GM12878 (cell line): ENCODE results near the gene ELP1. TPM values are rescaled to one million over a fixed set of nuclear protein-coding genes. Genes with fewer than 3 reads are reported as not detected.
"Not testable (repeated sequence)": the region's sequence is repeated elsewhere in the genome, so short reads cannot be mapped to it uniquely, and the experiment has no call there.

Experiments
- ATAC-seq: fragments of 200-7000 bp; cut with Tn5 transposase; 3 replicates; pipeline ENCODE4 v1.9.1; 2020; ENCODE audit warnings: mild to moderate bottlenecking, moderate library complexity
- BruUV-seq: library from RNA; stranded (reverse); fragments of 400-500 nt; replicated peaks from 2 replicates; lab custom pipeline; 2021; lab: Mats Ljungman, UMichigan
- CTCF ChIA-PET: fragments of 300-600 bp; sonication (Branson Sonifier 250); formaldehyde crosslinking; extraction: SDS; loops from one replicate; lab custom pipeline; 2021; ENCODE audit warnings: inconsistent platforms; lab: Yijun Ruan, JAX
- POLR2A ChIA-PET: fragments of 350-600 bp; formaldehyde crosslinking; extraction: SDS; loops from one replicate; lab custom pipeline; 2021; ENCODE audit warnings: inconsistent platforms; lab: Charles Lee
- RAD21 ChIA-PET: fragments of 300-600 bp; sonication (Branson Sonifier 250); formaldehyde crosslinking; loops from one replicate; lab custom pipeline; 2023; ENCODE audit warnings: antibody characterized with exemption; ENCODE audit not compliant: unreplicated experiment; lab: Charles Lee
- SMC1A ChIA-PET: fragments of 300-600 bp; sonication (Branson Sonifier 250); formaldehyde crosslinking; loops from one replicate; lab custom pipeline; 2023; ENCODE audit not compliant: unreplicated experiment, uncharacterized antibody; lab: Charles Lee
- DNase-seq: peaks from one replicate; pipeline ENCODE4 v3.0.0-alpha.2; 2011; ENCODE audit warnings: low read depth, low spot score
- FAIRE-seq: peaks from 3 replicates; lab custom pipeline; 2011; peaks lifted over from hg19 to GRCh38; lab: Jason Lieb, UNC
- H2AFZ ChIP-seq: 2 replicates; pipeline ENCODE4 v1.6.0; 2011; ENCODE audit warnings: low read depth, low read length, control low read depth; ENCODE audit not compliant: control insufficient read depth
- H3K27ac ChIP-seq: 2 replicates; pipeline ENCODE4 v1.5.1; 2011; ENCODE audit warnings: control low read depth; ENCODE audit not compliant: control insufficient read depth, insufficient read depth
- H3K27me3 ChIP-seq, 2 experiments: replicated peaks in 1 of 2; 2 replicates each; pipeline versions ENCODE4 v1.6.0 to v1.6.1; 2011; ENCODE audit warnings: low read length in 1 of 2; ENCODE audit not compliant: control insufficient read depth in 2 of 2, insufficient read depth in 2 of 2
- H3K36me3 ChIP-seq, 2 experiments: 2 replicates each; pipeline ENCODE4 v1.5.1; 2011; ENCODE audit warnings: low read length in 1 of 2; ENCODE audit not compliant: control insufficient read depth in 2 of 2, insufficient read depth in 2 of 2
- H3K4me1 ChIP-seq: 2 replicates; pipeline ENCODE4 v1.6.1; 2011; ENCODE audit warnings: mild to moderate bottlenecking, low read length, moderate library complexity, mixed read lengths; ENCODE audit not compliant: control insufficient read depth, insufficient read depth
- H3K4me2 ChIP-seq: 2 replicates; pipeline ENCODE4 v1.6.0; 2011; ENCODE audit warnings: control low read depth; ENCODE audit not compliant: control insufficient read depth, insufficient read depth
- H3K4me3 ChIP-seq: fragments of 200-600 bp; sonication (generic); 2 replicates; pipeline ENCODE4 v1.5.1; 2016
- H3K79me2 ChIP-seq: 2 replicates; pipeline ENCODE4 v1.6.0; 2011; ENCODE audit warnings: low read length; ENCODE audit not compliant: control insufficient read depth, insufficient read depth
- H3K9ac ChIP-seq: 2 replicates; pipeline ENCODE4 v1.8.0; 2011; ENCODE audit warnings: low read length, control low read depth, mixed read lengths; ENCODE audit not compliant: control insufficient read depth, insufficient read depth
- H3K9me3 ChIP-seq: replicated peaks from 3 replicates; pipeline ENCODE4 v1.5.1; 2011; ENCODE audit warnings: mild to moderate bottlenecking, low read length; ENCODE audit not compliant: control insufficient read depth, insufficient read depth
- H4K20me1 ChIP-seq: 2 replicates; pipeline ENCODE4 v1.6.0; 2011; ENCODE audit not compliant: control insufficient read depth, insufficient read depth
- ZBTB40 ChIP-seq: fragments of 450-650 bp; IDR thresholded peaks from 2 replicates; pipeline ENCODE4 v1.6.1; 2016; ENCODE audit warnings: mild to moderate bottlenecking, moderate library complexity, borderline replicate concordance
- WGBS: methylation state at CpG from one replicate; pipeline ENCODE4 v1.1.6; 2016; ENCODE audit warnings: low lambda C conversion rate; ENCODE audit not compliant: insufficient replicate concordance, insufficient coverage; ENCODE audit errors: missing lambda C conversion rate; 5-methylcytosine and 5-hydroxymethylcytosine counted together
- in situ Hi-C: fragments of 300-500 bp; cut with MboI; formaldehyde crosslinking; loops from 9 replicates; pipeline ENCODE4 v1.14.3; 2018; ENCODE audit warnings: mixed read lengths
- intact Hi-C: fragments of 100-400 bp; cut with micrococcal nuclease; formaldehyde crosslinking; loops from one replicate; pipeline ENCODE4 v1.14.2; 2022; ENCODE audit not compliant: unreplicated experiment
- polyA plus RNA-seq, 11 experiments: library from polyadenylated mRNA; depleted of rRNA in 4 of 11; unstranded in 6 of 11; stranded (reverse) in 5 of 11; fragments of >200 nt; fragmentation: Nextera tagmentation in 4 of 11; fragmentation: Illumina TruSeq in 1 of 11; extraction: Ambion mirVana in 4 of 11; extraction: Trizol in 1 of 11; gene quantifications; 1 replicate in 1 of 11; 2 replicates in 10 of 11; pipeline versions ENCODE4 v1.2.1 to v1.2.3, GENCODE V29; 2011 to 2016; ENCODE audit warnings: inconsistent platforms in 2 of 11, missing spikeins in 2 of 11, low read depth in 1 of 11
- total RNA-seq, 4 experiments: library from RNA; depleted of rRNA in 3 of 4; stranded (reverse); fragments of >200 nt in 3 of 4; fragmentation: Illumina TruSeq in 1 of 4; extraction: Trizol in 1 of 4; gene quantifications; 2 replicates each; pipeline versions ENCODE4 v1.2.1 to v1.2.3, GENCODE V29; 2013 to 2021

ELP1 gene
- total and polyA plus RNA-seq, 10 of the 15 experiments (the other 5 are each of a cell fraction or from before 2014, with no cell fraction given) = 9.7 to 29.9 (median 26.0) TPM

DNA sequence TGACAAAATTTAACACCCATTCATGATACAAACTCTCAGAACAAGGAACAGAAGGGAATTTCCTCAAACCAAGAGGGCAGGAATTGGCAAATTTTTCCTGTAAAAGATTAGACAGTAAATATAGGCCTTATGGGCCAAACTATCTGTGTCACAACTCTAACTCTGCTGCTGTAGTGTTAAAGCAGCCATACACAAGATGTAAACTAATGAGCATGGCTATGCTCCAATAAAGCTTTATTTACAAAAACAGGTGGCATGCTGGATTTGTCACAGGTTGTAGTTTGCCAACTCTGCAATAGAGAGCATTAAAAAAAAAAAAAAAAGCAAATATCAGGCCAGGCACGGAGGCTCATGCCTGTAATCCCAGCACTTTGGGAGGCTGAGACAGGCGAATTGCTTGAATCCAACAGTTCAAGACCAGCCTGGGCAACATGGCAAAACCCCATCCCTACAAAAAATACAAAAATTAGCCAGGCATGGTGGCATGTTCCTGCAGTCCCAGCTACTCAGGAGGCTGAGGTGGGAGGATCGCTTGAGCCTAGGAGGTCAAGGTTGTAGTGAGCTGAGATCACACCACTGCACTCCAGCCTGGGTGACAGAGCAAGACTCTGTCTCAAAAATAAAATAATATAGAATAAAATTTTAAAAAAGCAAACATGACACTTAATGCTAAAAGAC is 47.2 kb downstream of the ELP1 start:
- H3K4me1 ChIP-seq, FAIRE-seq, BruUV-seq, H3K27me3 ChIP-seq, DNase-seq, H3K9ac ChIP-seq, intact Hi-C loops, in situ Hi-C loops, H3K79me2 ChIP-seq, H3K4me3 ChIP-seq, H3K4me2 ChIP-seq, ATAC-seq, H3K9me3 ChIP-seq, H3K27ac ChIP-seq, H2AFZ ChIP-seq, H4K20me1 ChIP-seq: not testable (repeated sequence)
- RAD21 ChIA-PET = interaction anchor here (1.0 kb wide), 1 partner anchor 37 kb away, joined by 3 read pairs; no protein-coding TSS in a partner anchor
- POLR2A ChIA-PET = interaction anchor here (0.7 kb wide), 2 partner anchors 35 to 548 kb away, joined by 3 read pairs; no protein-coding TSS in a partner anchor
- TF ChIP-seq ZBTB40 = peak; percentile 53; the same call in 1 of the 2 replicates
- peaks cover 1 to 15% of the 10 kb centered on the region in 2 experiments for H3K36me3 ChIP-seq
- SMC1A ChIA-PET = interaction anchor here (1.0 to 2.0 kb wide), 4 partner anchors 13 to 126 kb away, joined by 3 to 8 read pairs (median 3); no protein-coding TSS in a partner anchor
- 100% methylated on average over 3 of the region's 3 CpGs for WGBS
- CTCF ChIA-PET = interaction anchor here (0.7 to 1.3 kb wide), 4 partner anchors 11 to 222 kb away, joined by 3 read pairs; no protein-coding TSS in a partner anchor
